LNCaP clone FGC (cell line): ENCODE data around the gene WNK1.

ENCODE experiments used
- DNase-seq: peaks from one replicate; pipeline ENCODE4 v3.0.0-alpha.2; 2011; ENCODE audit warnings: low read depth
- H3K4me3 ChIP-seq: 2 replicates; pipeline ENCODE4 v1.5.1; 2011; ENCODE audit warnings: mild to moderate bottlenecking, low read depth, low read length, control low read depth
- CTCF ChIP-seq: IDR thresholded peaks from 2 replicates; pipeline ENCODE4 v1.5.1; 2012; ENCODE audit warnings: mild to moderate bottlenecking; ENCODE audit not compliant: control insufficient read depth, insufficient read depth; ENCODE audit errors: extremely low read depth

WNK1 gene

GRCh38 chr12:902581-902980, 150.2 kb downstream of the WNK1 start:
- no peak for DNase-seq
- H3K4me3 ChIP-seq = no peak overlapping the region
- TF ChIP-seq CTCF = no peak

DNA sequence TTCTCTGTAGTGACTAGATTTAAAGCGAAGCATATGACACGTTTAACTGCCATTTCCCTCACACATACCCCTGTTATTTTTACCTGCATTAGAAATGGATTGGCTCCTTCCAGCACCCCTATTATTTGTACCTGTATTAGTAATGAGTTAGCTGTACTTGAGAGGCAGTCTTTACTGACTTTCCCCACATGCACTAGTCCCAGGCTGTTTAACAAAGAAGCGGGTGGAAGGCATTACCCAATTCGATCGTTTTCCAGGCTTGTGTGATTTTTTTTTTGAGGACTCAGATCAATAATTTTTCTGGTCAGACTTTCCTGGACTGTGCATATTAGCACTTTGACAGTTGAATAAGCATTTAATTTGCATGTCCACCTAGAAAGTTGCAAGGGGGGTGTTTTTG, 150.7 kb downstream of the WNK1 start:
- no peak for DNase-seq
- no peak for TF ChIP-seq CTCF

DNA sequence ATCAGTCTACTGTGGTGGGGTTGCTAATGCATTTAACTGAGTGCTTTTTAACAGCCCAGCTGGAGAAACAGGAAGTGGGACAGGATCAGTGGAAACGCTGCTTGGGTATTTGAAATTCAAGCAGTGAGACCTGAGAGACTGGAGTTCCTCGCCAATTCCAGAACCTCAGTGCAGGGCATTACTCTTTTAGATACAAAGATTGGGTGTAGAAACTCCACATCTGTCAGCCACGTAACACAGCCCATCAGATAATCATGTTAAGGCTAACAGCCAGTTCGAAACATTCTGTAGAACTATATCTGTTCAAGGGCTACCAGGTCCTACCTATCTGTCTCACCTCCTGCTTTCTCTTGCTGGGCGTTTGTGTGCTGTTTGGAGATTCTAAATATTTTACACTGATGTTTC, 151.6 kb downstream of the WNK1 start:
- TF ChIP-seq CTCF = no peak
- H3K4me3 ChIP-seq = no peak overlapping the region
- no peak for DNase-seq

More for the DNA sequence above, 150.7 kb downstream of the WNK1 start:
- no peak overlapping the region for H3K4me3 ChIP-seq

DNA sequence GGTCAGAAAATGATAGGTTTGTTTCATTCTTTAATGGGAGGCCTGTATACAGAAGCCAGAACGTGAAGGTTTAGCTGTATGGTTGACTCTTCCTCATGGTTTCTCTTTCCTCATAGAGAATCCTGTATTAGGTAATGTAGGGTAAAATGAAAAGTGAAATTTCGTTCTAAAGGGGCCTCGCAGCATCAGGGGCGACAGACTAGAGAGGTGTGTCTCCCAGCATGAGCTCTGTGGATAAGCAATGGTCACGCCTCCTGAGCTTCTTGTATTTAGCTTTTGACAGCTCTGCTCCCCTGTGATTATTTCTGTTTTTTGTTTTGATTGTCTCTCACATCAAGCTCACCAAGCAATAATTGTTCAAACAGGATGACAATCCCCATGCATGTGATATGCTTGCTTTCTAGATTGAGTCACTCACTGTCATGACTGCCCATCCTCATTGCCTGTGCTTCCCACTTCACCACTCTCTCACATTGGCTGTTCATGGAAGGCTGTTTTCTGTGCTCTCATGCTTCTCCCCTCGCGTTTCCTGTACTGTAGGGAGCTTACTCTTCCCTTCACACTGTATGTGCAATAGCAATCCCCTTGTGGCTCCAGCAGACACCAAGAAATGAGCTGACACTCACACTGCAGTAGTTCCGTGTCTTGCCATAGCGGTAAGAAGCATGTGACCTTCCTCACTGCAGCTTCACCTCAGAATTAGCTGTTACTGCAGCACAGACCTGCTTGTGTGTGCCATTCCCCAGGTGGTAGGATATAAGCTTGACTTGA, 153.1 kb downstream of the WNK1 start:
- DNase-seq = no peak
- no peak for TF ChIP-seq CTCF
- no peak overlapping the region for H3K4me3 ChIP-seq

DNA sequence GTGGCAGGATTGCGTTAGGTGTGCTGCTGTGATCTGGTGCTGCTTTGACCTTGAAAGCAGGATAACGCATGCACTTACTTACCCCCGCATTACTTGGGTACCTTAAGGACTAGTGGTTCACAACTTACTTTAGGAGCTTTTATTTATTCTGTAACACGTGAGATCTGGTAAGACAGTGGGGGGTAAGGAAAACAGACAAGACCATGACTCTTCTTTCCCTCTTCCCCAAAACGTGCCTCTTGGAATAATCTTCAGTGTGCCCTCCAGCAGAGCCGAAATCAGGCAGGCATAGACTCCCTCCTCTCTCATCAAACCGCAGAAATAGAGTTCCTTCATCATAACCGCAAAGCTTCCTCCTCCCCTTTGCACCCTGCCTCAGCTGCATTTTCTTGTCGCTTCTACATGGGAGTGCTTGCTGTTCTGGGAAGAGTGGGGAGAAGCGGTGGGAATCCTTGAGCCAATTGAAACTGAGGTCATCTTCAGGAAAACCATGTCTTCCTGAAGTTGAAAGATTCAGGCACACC, 153.7 kb downstream of the WNK1 start:
- DNase-seq = no peak

GRCh38 chr12:907413-908185, 155.2 kb downstream of the WNK1 start:
- DNase-seq = no peak
- TF ChIP-seq CTCF = no peak
- no peak overlapping the region for H3K4me3 ChIP-seq

More for the DNA sequence above, 153.7 kb downstream of the WNK1 start:
- no peak for TF ChIP-seq CTCF
- H3K4me3 ChIP-seq = no peak overlapping the region
